ENCODE data around the gene SLC30A10.

- TF ChIP-seq CTCF (conservative IDR thresholded peaks at IDR 0.05; ENCODE audit: low read length) (no peak), EZH2phosphoT487 (IDR thresholded peaks at IDR 0.05; ENCODE audit: borderline replicate concordance) (no peak)
These were observed 27.5 kb downstream of the SLC30A10 start for GRCh38 chr1:219900882-219901281.
